Body of pancreas (tissue), 4 donors: ENCODE results near the gene KCTD10. TPM values are rescaled to one million over a fixed set of nuclear protein-coding genes. Genes with fewer than 3 reads are reported as not detected.

Source experiments
- ATAC-seq: fragments of 150-250 bp; one replicate; pipeline ENCODE4 v1.9.1; 2016
- DNase-seq, 4 donors: peaks; one replicate each; pipeline ENCODE4 v3.0.0-alpha.2; 2019
- H3K27ac ChIP-seq, 4 donors: fragments of 200-600 bp; sonication (generic); 1 replicate in 3 of 4; 2 replicates in 1 of 4; pipeline versions ENCODE4 v1.5.1 to v1.6.1; 2016 to 2019; ENCODE audit warnings: mild to moderate bottlenecking in 1 of 4, mixed read lengths in 1 of 4, moderate library complexity in 1 of 4
- H3K27me3 ChIP-seq, 2 donors: fragments of 200-600 bp; sonication (generic); one replicate each; pipeline ENCODE4 v1.6.0; 2016; ENCODE audit warnings: mild to moderate bottlenecking in 1 of 2
- H3K36me3 ChIP-seq, 2 donors: fragments of 200-600 bp; sonication (generic); replicated peaks in 1 of 2; 2 replicates each; pipeline ENCODE4 v1.5.1; 2016; ENCODE audit warnings: low read depth in 2 of 2; ENCODE audit not compliant: insufficient read depth in 1 of 2
- H3K4me1 ChIP-seq: fragments of 200-600 bp; sonication (generic); one replicate; pipeline ENCODE4 v1.6.0; 2016
- H3K4me3 ChIP-seq, 2 donors: fragments of 200-600 bp; sonication (generic); 1 replicate in 1 of 2; 2 replicates in 1 of 2; pipeline ENCODE4 v1.5.1; 2016 to 2019
- H3K9me3 ChIP-seq, 3 donors: fragments of 200-600 bp; sonication (generic); 1 replicate in 2 of 3; 2 replicates in 1 of 3; pipeline ENCODE4 v1.5.1; 2016
- POLR2A ChIP-seq, 3 donors: fragments of 450-650 bp; IDR thresholded peaks; one replicate each; pipeline ENCODE4 v1.6.1; 2016; ENCODE audit warnings: antibody characterized with exemption in 3 of 3, mild to moderate bottlenecking in 2 of 3
- WGBS, 2 donors: methylation state at CpG; one replicate each; pipeline ENCODE4 v1.1.5; 2017; 5-methylcytosine and 5-hydroxymethylcytosine counted together
- intact Hi-C: fragments of 100-400 bp; cut with DNase I; formaldehyde crosslinking; loops from one replicate; pipeline ENCODE4 v1.15.1; 2023
- total RNA-seq, 2 donors: library from RNA; depleted of rRNA; stranded (reverse); fragments of >200 nt; gene quantifications; one replicate each; pipeline ENCODE4 v1.1.0, GENCODE V29; 2016
- TF ChIP-seq, protein P1 (sequence below), 7 experiments: fragments of 450-650 bp in 4 of 7; fragments of 200-600 bp in 3 of 7; sonication (generic) in 3 of 7; IDR thresholded peaks; one replicate each; pipeline ENCODE4 v1.5.1; 2016 to 2019; ENCODE audit warnings: antibody characterized with exemption in 7 of 7

Gene KCTD10
- total RNA-seq, 2 donors from 2014 or later = 18.2 to 28.3 TPM

DNA sequence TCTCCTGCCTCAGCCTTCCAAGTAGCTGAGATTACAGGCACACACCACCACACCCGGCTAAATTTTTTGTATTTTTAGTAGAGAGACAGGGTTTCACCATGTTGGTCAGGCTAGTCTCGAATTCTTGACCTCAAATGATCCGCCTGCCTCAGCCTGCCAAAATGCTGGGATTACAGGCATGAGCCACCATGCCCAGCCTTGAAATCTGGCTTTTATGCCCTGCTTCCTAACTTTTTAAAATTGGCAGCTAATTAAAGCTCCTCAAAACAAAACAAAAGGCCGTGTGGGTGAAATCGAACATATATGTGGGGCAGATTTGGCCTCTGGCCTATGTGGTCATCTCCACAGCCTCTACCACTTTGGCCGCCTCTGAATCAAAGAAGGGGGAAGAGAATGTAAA lies 37.9 kb downstream of the KCTD10 start:
- H3K27me3 ChIP-seq = no peaks in the 10 kb centered on the region
- 76 to 83% methylated on average over 6 of the region's 6 CpGs for WGBS, 2 donors
- TF ChIP-seq, protein P1, sequence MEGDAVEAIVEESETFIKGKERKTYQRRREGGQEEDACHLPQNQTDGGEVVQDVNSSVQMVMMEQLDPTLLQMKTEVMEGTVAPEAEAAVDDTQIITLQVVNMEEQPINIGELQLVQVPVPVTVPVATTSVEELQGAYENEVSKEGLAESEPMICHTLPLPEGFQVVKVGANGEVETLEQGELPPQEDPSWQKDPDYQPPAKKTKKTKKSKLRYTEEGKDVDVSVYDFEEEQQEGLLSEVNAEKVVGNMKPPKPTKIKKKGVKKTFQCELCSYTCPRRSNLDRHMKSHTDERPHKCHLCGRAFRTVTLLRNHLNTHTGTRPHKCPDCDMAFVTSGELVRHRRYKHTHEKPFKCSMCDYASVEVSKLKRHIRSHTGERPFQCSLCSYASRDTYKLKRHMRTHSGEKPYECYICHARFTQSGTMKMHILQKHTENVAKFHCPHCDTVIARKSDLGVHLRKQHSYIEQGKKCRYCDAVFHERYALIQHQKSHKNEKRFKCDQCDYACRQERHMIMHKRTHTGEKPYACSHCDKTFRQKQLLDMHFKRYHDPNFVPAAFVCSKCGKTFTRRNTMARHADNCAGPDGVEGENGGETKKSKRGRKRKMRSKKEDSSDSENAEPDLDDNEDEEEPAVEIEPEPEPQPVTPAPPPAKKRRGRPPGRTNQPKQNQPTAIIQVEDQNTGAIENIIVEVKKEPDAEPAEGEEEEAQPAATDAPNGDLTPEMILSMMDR (IDR thresholded peaks at IDR 0.05) = no peak
- TF ChIP-seq POLR2A (IDR thresholded peaks at IDR 0.05) = no peak
- ATAC-seq (no peak), DNase-seq (no peak)
- intact Hi-C loops = loop anchor here (10.0 kb wide), 1 partner anchor 336 kb away; no protein-coding TSS in a partner anchor
- H3K9me3 ChIP-seq = no peaks in the 10 kb centered on the region
- no peak overlapping the region for H3K4me3 ChIP-seq
- no peak overlapping the region for H3K27ac ChIP-seq
- H3K36me3 ChIP-seq = no peaks in the 10 kb centered on the region
- no peaks in the 10 kb centered on the region for H3K4me1 ChIP-seq

DNA sequence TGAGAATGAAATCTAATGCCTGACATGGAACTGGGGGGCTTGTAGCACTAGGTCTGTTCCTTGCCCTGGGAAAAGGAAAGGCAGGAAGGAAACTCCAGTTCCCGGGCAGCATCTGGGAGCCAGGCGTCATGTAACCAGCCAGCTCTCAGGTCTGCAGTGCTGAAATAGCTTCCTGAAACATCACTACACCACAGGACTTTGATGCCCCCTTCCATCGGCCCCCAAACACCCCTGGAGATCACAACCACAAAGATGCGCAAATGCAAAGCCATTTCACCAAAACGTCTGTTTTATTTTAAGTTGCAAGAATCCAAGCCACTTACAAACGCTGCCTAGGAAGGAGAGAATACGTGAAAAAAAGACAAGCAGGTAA lies 40.9 kb downstream of the KCTD10 start:
- H3K9me3 ChIP-seq = no peaks in the 10 kb centered on the region
- no peak overlapping the region for H3K27ac ChIP-seq
- TF ChIP-seq, protein P1 (IDR thresholded peaks at IDR 0.05) = no peak
- no peak for TF ChIP-seq POLR2A (IDR thresholded peaks at IDR 0.05)
- H3K36me3 ChIP-seq = no peaks in the 10 kb centered on the region
- ATAC-seq (no peak), DNase-seq (no peak)
- peaks cover 7% of the 10 kb centered on the region for H3K4me1 ChIP-seq
- no peaks in the 10 kb centered on the region for H3K27me3 ChIP-seq
- no peak overlapping the region for H3K4me3 ChIP-seq
- WGBS, 2 donors = 55 to 62% methylated on average over 7 of the region's 7 CpGs
- intact Hi-C loops = loop anchor here (10.0 kb wide), 1 partner anchor 339 kb away; no protein-coding TSS in a partner anchor

DNA sequence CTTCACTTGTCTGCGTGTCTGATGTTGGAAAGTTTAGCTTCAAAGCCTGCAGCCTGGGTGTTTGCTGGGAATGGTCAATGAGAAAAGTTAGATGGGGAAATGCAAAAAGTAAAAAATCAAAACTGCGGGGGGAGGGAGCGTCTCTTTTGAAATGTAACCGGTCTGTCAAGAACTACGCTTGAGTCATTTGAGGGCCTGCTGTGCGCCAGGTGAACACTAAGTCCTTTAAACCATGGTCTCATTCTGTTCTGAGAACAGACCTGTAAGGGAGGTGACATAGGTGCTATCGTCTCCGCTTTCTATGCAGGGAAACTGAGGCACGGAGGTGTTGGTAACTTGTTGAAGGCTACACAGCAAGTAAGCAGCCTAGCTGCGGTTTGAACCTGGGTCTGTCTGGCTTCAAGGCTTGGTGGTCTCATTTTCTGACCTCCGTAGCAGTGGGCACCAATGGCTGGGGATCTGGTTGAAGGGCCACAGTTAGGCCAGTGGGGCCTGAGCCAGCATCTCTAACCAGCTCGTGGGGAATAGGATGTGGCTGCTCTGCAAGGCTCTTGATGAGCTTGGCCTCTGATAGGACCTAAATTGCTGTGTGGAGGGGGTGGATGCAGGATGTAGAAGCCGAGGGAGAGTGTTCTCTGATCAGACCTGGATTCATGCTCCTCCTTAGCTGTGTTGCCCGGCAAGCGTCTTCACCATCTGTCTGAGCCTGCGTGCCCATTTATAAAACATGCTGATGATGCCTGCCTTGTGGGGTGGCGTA lies 41.5 kb downstream of the KCTD10 start:
- no peak overlapping the region for H3K27ac ChIP-seq
- TF ChIP-seq, protein P1 (IDR thresholded peaks at IDR 0.05) = no peak
- no peak for TF ChIP-seq POLR2A (IDR thresholded peaks at IDR 0.05)
- peaks cover 7% of the 10 kb centered on the region for H3K4me1 ChIP-seq
- DNase-seq (no peak), ATAC-seq (no peak)
- intact Hi-C loops = loop anchor here (10.0 kb wide), 1 partner anchor 339 kb away; no protein-coding TSS in a partner anchor
- 65 to 67% methylated on average over 13 to 17 of the region's 17 CpGs for WGBS, 2 donors
- H3K27me3 ChIP-seq = no peaks in the 10 kb centered on the region
- H3K36me3 ChIP-seq = no peaks in the 10 kb centered on the region
- H3K9me3 ChIP-seq = no peaks in the 10 kb centered on the region
- no peak overlapping the region for H3K4me3 ChIP-seq

DNA sequence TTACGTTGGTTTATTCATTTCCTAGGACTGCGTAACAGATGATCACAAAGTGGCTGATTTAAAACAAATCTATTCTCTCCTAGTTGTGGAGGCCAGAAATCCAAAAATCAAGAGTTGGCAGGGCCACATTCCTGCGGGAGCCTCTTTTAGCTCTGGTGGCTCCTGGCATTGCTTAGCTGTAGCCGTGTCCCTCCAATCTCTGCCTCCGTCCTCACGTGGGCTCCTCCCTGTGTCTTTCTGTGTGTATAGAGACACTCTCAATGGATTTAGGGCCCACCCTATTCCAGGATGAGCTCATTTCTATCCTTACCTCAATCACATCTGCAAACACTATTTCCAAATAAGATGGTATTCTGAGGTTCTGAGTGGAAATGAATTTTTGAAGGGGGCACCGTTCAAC lies 42.5 kb downstream of the KCTD10 start:
- intact Hi-C loops = loop anchor here (10.0 kb wide), 1 partner anchor 340 kb away; no protein-coding TSS in a partner anchor
- ATAC-seq (no peak), DNase-seq (no peak)
- no peaks in the 10 kb centered on the region for H3K9me3 ChIP-seq
- TF ChIP-seq POLR2A (IDR thresholded peaks at IDR 0.05) = no peak
- TF ChIP-seq, protein P1 (IDR thresholded peaks at IDR 0.05) = no peak
- no peak overlapping the region for H3K27ac ChIP-seq
- no peaks in the 10 kb centered on the region for H3K27me3 ChIP-seq
- peaks cover 7% of the 10 kb centered on the region for H3K4me1 ChIP-seq
- H3K4me3 ChIP-seq = no peak overlapping the region
- 76 to 79% methylated on average over 7 of the region's 7 CpGs for WGBS, 2 donors
- H3K36me3 ChIP-seq = no peaks in the 10 kb centered on the region
